ENCODE data around the gene NRF1. TPM values are rescaled to one million over a fixed set of nuclear protein-coding genes. Genes with fewer than 3 reads are reported as not detected.
"Not testable (repeated sequence)": the region's sequence is repeated elsewhere in the genome, so short reads cannot be mapped to it uniquely, and the experiment has no call there.

Gene NRF1
- total RNA-seq, 1 experiment from 2014 or later: 22.5 TPM

DNA sequence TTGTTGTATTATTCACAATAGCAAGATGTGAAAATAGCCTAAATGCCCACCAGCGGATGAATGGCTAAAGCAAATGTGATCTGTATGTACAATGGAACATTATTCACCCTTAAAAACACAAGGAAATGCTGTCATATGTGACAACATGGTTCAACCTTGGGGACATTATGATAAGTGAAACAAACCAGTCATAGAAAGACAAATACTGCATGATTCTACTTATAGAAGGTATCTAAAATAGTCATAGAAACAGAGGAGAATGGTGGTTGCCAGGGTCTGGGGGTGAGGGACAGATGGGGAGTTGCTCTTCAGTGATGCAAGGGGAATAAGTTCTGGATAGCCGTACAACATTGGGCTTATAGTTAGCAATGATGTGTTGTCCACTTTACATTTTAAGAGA is 58.4 kb downstream of the NRF1 start:
- Histone ChIP-seq H3K4me2 (ENCODE audit: low read depth, low read length, poor library complexity, severe bottlenecking) (no peak overlapping the region), H3K4me3 (ENCODE audit: low read length) (no peak overlapping the region), H3K36me3 (ENCODE audit: insufficient read depth, low read length) (peaks cover 18% of the 10 kb centered on the region)

DNA sequence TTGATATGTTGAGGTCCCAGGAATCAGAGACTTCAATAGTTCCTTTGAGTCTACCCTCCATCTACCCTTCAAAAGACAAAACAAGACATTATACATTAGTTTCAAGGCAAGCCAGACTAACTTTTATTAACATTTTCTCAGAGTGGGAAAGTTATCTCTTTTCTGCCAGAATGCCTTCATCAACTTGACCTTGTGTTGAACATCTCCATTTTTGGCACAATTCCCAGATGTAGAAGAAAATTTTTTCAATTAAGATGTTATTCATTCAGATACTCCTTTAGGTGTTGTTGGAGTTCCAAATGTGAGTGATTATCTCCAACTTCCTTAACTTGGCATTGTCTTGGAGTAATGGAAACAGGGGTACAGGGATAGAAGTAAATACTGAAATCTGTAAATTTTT is 59.1 kb downstream of the NRF1 start:
- no peak for DNase-seq

More for the DNA sequence above, 58.4 kb downstream of the NRF1 start:
- H3K9ac ChIP-seq (ENCODE audit: low read length): no peak overlapping the region
- no peak for DNase-seq
- no peaks in the 10 kb centered on the region for H3K27me3 ChIP-seq (ENCODE audit: low read length)
- no peak overlapping the region for H2AFZ ChIP-seq (ENCODE audit: low read length)
- H3K9me3 ChIP-seq (ENCODE audit: low read length): no peaks in the 10 kb centered on the region
- peaks cover 29% of the 10 kb centered on the region for H3K79me2 ChIP-seq (ENCODE audit: low read length)
- H3K9me2 ChIP-seq (replicated peaks; ENCODE audit: insufficient read depth, low read length): no peaks in the 10 kb centered on the region
- H4K20me1 ChIP-seq (ENCODE audit: insufficient read depth, low read depth, low read length): no peaks in the 10 kb centered on the region
- H3K27ac ChIP-seq (ENCODE audit: low read length): no peak overlapping the region
- no peaks in the 10 kb centered on the region for H3K4me1 ChIP-seq (ENCODE audit: low read length)

GRCh38 chr7:129671266-129671665 is 59.7 kb downstream of the NRF1 start:
- no peak overlapping the region for H3K9ac ChIP-seq (ENCODE audit: low read length)
- H2AFZ ChIP-seq (ENCODE audit: low read length): no peak overlapping the region
- H3K36me3 ChIP-seq (ENCODE audit: insufficient read depth, low read length): peaks cover 28% of the 10 kb centered on the region
- H4K20me1 ChIP-seq (ENCODE audit: insufficient read depth, low read depth, low read length): no peaks in the 10 kb centered on the region
- H3K4me3 ChIP-seq (ENCODE audit: low read length): no peak overlapping the region
- H3K27me3 ChIP-seq (ENCODE audit: low read length): no peaks in the 10 kb centered on the region
- H3K79me2 ChIP-seq (ENCODE audit: low read length): peaks cover 15% of the 10 kb centered on the region
- no peak overlapping the region for H3K4me2 ChIP-seq (ENCODE audit: low read depth, low read length, poor library complexity, severe bottlenecking)
- H3K9me3 ChIP-seq (ENCODE audit: low read length): peaks cover 4% of the 10 kb centered on the region; the same call in 1 of the 2 replicates
- no peak overlapping the region for H3K27ac ChIP-seq (ENCODE audit: low read length)
- no peak for DNase-seq
- H3K4me1 ChIP-seq (ENCODE audit: low read length): no peaks in the 10 kb centered on the region
- H3K9me2 ChIP-seq (replicated peaks; ENCODE audit: insufficient read depth, low read length): no peaks in the 10 kb centered on the region

More for the DNA sequence above, 59.1 kb downstream of the NRF1 start:
- Histone ChIP-seq H3K9me3 (ENCODE audit: low read length) (peaks cover 4% of the 10 kb centered on the region; the same call in 1 of the 2 replicates), H3K9ac (ENCODE audit: low read length) (no peak overlapping the region), H3K36me3 (ENCODE audit: insufficient read depth, low read length) (peaks cover 25% of the 10 kb centered on the region), H3K4me3 (ENCODE audit: low read length) (no peak overlapping the region), H3K4me1 (ENCODE audit: low read length) (no peaks in the 10 kb centered on the region), H4K20me1 (ENCODE audit: insufficient read depth, low read depth, low read length) (no peaks in the 10 kb centered on the region), H3K27ac (ENCODE audit: low read length) (no peak overlapping the region), H3K9me2 (replicated peaks; ENCODE audit: insufficient read depth, low read length) (no peaks in the 10 kb centered on the region), H3K4me2 (ENCODE audit: low read depth, low read length, poor library complexity, severe bottlenecking) (no peak overlapping the region), H3K27me3 (ENCODE audit: low read length) (no peaks in the 10 kb centered on the region), H3K79me2 (ENCODE audit: low read length) (peaks cover 21% of the 10 kb centered on the region), H2AFZ (ENCODE audit: low read length) (no peak overlapping the region)

- H3K9me2 ChIP-seq (replicated peaks; ENCODE audit: insufficient read depth, low read length); H3K27me3 ChIP-seq (ENCODE audit: low read length); H2AFZ ChIP-seq (ENCODE audit: low read length); H3K9ac ChIP-seq (ENCODE audit: low read length); H3K4me1 ChIP-seq (ENCODE audit: low read length); H3K27ac ChIP-seq (ENCODE audit: low read length); H3K9me3 ChIP-seq (ENCODE audit: low read length); H3K4me2 ChIP-seq (ENCODE audit: low read depth, low read length, poor library complexity, severe bottlenecking); H3K4me3 ChIP-seq (ENCODE audit: low read length); H4K20me1 ChIP-seq (ENCODE audit: insufficient read depth, low read depth, low read length); H3K79me2 ChIP-seq (ENCODE audit: low read length); DNase-seq: not testable (repeated sequence)
- peaks cover 36% of the 10 kb centered on the region for H3K36me3 ChIP-seq (ENCODE audit: insufficient read depth, low read length)
These were observed 63.0 kb downstream of the NRF1 start for GRCh38 chr7:129674475-129674874.

GRCh38 chr7:129675521-129675920 is 64.0 kb downstream of the NRF1 start:
- peaks cover 36% of the 10 kb centered on the region for H3K36me3 ChIP-seq (ENCODE audit: insufficient read depth, low read length)
- no peak overlapping the region for H3K27ac ChIP-seq (ENCODE audit: low read length)
- no peak overlapping the region for H3K4me2 ChIP-seq (ENCODE audit: low read depth, low read length, poor library complexity, severe bottlenecking)
- H3K9me2 ChIP-seq (replicated peaks; ENCODE audit: insufficient read depth, low read length): no peaks in the 10 kb centered on the region
- H2AFZ ChIP-seq (ENCODE audit: low read length): no peak overlapping the region
- DNase-seq: no peak
- H3K4me3 ChIP-seq (ENCODE audit: low read length): no peak overlapping the region
- no peaks in the 10 kb centered on the region for H3K4me1 ChIP-seq (ENCODE audit: low read length)
- no peaks in the 10 kb centered on the region for H4K20me1 ChIP-seq (ENCODE audit: insufficient read depth, low read depth, low read length)
- no peak overlapping the region for H3K9ac ChIP-seq (ENCODE audit: low read length)
- H3K79me2 ChIP-seq (ENCODE audit: low read length): no peaks in the 10 kb centered on the region
- no peaks in the 10 kb centered on the region for H3K27me3 ChIP-seq (ENCODE audit: low read length)
- H3K9me3 ChIP-seq (ENCODE audit: low read length): peaks cover 4% of the 10 kb centered on the region; the same call in 1 of the 2 replicates

GRCh38 chr7:129676017-129676897 is 64.7 kb downstream of the NRF1 start:
- peaks cover 35% of the 10 kb centered on the region for H3K36me3 ChIP-seq (ENCODE audit: insufficient read depth, low read length)
- H3K4me1 ChIP-seq (ENCODE audit: low read length): no peaks in the 10 kb centered on the region
- no peak for DNase-seq
- no peak overlapping the region for H2AFZ ChIP-seq (ENCODE audit: low read length)
- no peaks in the 10 kb centered on the region for H3K9me2 ChIP-seq (replicated peaks; ENCODE audit: insufficient read depth, low read length)
- no peaks in the 10 kb centered on the region for H3K27me3 ChIP-seq (ENCODE audit: low read length)
- H3K9me3 ChIP-seq (ENCODE audit: low read length): peaks cover 4% of the 10 kb centered on the region; the same call in 1 of the 2 replicates
- no peaks in the 10 kb centered on the region for H4K20me1 ChIP-seq (ENCODE audit: insufficient read depth, low read depth, low read length)
- H3K79me2 ChIP-seq (ENCODE audit: low read length): no peaks in the 10 kb centered on the region
- no peak overlapping the region for H3K27ac ChIP-seq (ENCODE audit: low read length)
- H3K4me2 ChIP-seq (ENCODE audit: low read depth, low read length, poor library complexity, severe bottlenecking): no peak overlapping the region
- no peak overlapping the region for H3K4me3 ChIP-seq (ENCODE audit: low read length)
- H3K9ac ChIP-seq (ENCODE audit: low read length): no peak overlapping the region

DNA sequence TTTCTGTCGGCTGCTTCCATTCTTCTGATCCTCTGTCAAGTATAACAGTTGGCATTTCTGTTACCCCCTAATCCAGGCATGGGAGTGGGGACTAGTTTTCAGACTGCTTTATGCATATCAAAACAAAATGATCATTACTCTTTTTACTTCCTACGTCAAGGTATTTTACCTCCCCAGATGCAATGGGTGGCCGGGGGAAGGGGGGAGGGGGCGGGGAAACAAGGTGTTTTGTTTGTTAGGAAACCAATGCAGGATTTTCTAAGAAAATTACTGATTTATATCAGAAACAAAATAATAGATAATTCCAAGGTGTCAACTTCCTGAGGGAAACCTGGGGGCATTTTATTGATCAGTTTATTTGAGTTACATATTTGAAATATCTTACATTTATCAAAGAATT is 66.3 kb downstream of the NRF1 start:
- no peaks in the 10 kb centered on the region for H4K20me1 ChIP-seq (ENCODE audit: insufficient read depth, low read depth, low read length)
- H3K36me3 ChIP-seq (ENCODE audit: insufficient read depth, low read length): peaks cover 22% of the 10 kb centered on the region
- H3K27me3 ChIP-seq (ENCODE audit: low read length): no peaks in the 10 kb centered on the region
- H3K27ac ChIP-seq (ENCODE audit: low read length): no peak overlapping the region
- H3K4me3 ChIP-seq (ENCODE audit: low read length): no peak overlapping the region
- H3K9ac ChIP-seq (ENCODE audit: low read length): no peak overlapping the region
- H3K9me2 ChIP-seq (replicated peaks; ENCODE audit: insufficient read depth, low read length): no peaks in the 10 kb centered on the region
- peaks cover 4% of the 10 kb centered on the region; the same call in 1 of the 2 replicates for H3K9me3 ChIP-seq (ENCODE audit: low read length)
- H2AFZ ChIP-seq (ENCODE audit: low read length): no peak overlapping the region
- H3K4me1 ChIP-seq (ENCODE audit: low read length): no peaks in the 10 kb centered on the region
- H3K79me2 ChIP-seq (ENCODE audit: low read length): no peaks in the 10 kb centered on the region
- no peak for DNase-seq
- no peak overlapping the region for H3K4me2 ChIP-seq (ENCODE audit: low read depth, low read length, poor library complexity, severe bottlenecking)

DNA sequence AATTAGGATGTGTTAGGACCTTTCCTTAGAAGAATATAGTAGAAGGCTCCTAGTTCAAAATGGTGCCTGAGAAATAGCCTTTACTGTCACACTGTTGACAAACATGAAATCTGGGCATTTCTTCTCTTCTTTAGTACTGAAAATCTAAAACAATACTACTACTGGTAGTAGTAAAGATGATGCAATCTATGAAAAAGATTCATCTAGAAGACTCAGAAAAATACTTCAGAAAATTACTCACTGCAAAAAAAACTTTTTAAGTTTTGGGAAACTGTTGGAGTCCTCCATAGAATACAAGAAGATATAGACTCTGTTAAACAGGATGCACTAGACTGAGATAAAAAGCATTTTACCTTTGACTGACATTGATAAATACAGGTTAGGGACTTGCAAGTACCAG is 67.1 kb downstream of the NRF1 start:
- DNase-seq: no peak
- peaks cover 4% of the 10 kb centered on the region; the same call in 1 of the 2 replicates for H3K9me3 ChIP-seq (ENCODE audit: low read length)
- no peak overlapping the region for H3K4me3 ChIP-seq (ENCODE audit: low read length)

More for the DNA sequence above, 67.1 kb downstream of the NRF1 start:
- no peaks in the 10 kb centered on the region for H3K9me2 ChIP-seq (replicated peaks; ENCODE audit: insufficient read depth, low read length)
- no peak overlapping the region for H3K4me2 ChIP-seq (ENCODE audit: low read depth, low read length, poor library complexity, severe bottlenecking)
- no peaks in the 10 kb centered on the region for H3K4me1 ChIP-seq (ENCODE audit: low read length)
- no peaks in the 10 kb centered on the region for H4K20me1 ChIP-seq (ENCODE audit: insufficient read depth, low read depth, low read length)
- H3K27ac ChIP-seq (ENCODE audit: low read length): no peak overlapping the region
- no peak overlapping the region for H3K9ac ChIP-seq (ENCODE audit: low read length)
- H3K27me3 ChIP-seq (ENCODE audit: low read length): no peaks in the 10 kb centered on the region
- H3K36me3 ChIP-seq (ENCODE audit: insufficient read depth, low read length): peaks cover 21% of the 10 kb centered on the region
- no peaks in the 10 kb centered on the region for H3K79me2 ChIP-seq (ENCODE audit: low read length)
- no peak overlapping the region for H2AFZ ChIP-seq (ENCODE audit: low read length)

Data from Karpas-422 (cell line).